AG09309 (cell line): ENCODE data around the gene KLK12.

Experiments used
- DNase-seq: peaks from one replicate; pipeline ENCODE4 v3.0.0-alpha.2; 2010; ENCODE audit warnings: low read depth
- H3K4me3 ChIP-seq: 2 replicates; pipeline ENCODE4 v1.5.1; 2011; ENCODE audit warnings: mild to moderate bottlenecking, low read depth, low read length, moderate library complexity; ENCODE audit not compliant: control insufficient read depth
- CTCF ChIP-seq: IDR thresholded peaks from 2 replicates; pipeline ENCODE4 v1.5.1; 2011; ENCODE audit warnings: mild to moderate bottlenecking, low read depth, low read length, inconsistent platforms; ENCODE audit not compliant: insufficient read depth, control insufficient read depth; ENCODE audit errors: missing control alignments

The KLK12 gene

GRCh38 chr19:51079481-51080110 is 44.8 kb upstream of the KLK12 start:
- TF ChIP-seq CTCF, result no peak
- DNase-seq, result no peak
- H3K4me3 ChIP-seq, result no peak overlapping the region

GRCh38 chr19:51078731-51079130 is 43.9 kb upstream of the KLK12 start:
- no peak for TF ChIP-seq CTCF
- DNase-seq, result no peak
- H3K4me3 ChIP-seq, result no peak overlapping the region

- TF ChIP-seq CTCF, result no peak
- no peak for DNase-seq
- H3K4me3 ChIP-seq, result no peak overlapping the region
Measured at GRCh38 chr19:51078104-51078503, 43.3 kb upstream of the KLK12 start.

GRCh38 chr19:51076631-51077213 is 41.9 kb upstream of the KLK12 start:
- no peak for DNase-seq
- TF ChIP-seq CTCF, result no peak
- no peak overlapping the region for H3K4me3 ChIP-seq

- no peak for DNase-seq
- no peak for TF ChIP-seq CTCF
- H3K4me3 ChIP-seq, result no peak overlapping the region
Measured at GRCh38 chr19:51075998-51076397, 41.2 kb upstream of the KLK12 start.

- no peak for DNase-seq
- no peak for TF ChIP-seq CTCF
- no peak overlapping the region for H3K4me3 ChIP-seq
Measured at GRCh38 chr19:51071095-51071405, 36.2 kb upstream of the KLK12 start.
